Tibial nerve (tissue), 4 donors: Measurements from ENCODE around the gene KRTAP4-12.

Experiments
- CTCF ChIP-seq, 5 experiments: fragments of 200-600 bp in 3 of 5; fragments of 450-650 bp in 2 of 5; sonication (generic) in 3 of 5; IDR thresholded peaks; one replicate each; pipeline ENCODE4 v1.5.1; 2016 to 2019; ENCODE audit warnings: antibody characterized with exemption in 5 of 5, mild to moderate bottlenecking in 3 of 5, moderate library complexity in 2 of 5
- EP300 ChIP-seq, 2 donors: sonication (generic); formaldehyde crosslinking; IDR thresholded peaks; one replicate each; pipeline ENCODE4 v1.6.1; 2017; ENCODE audit warnings: antibody characterized with exemption in 2 of 2, mild to moderate bottlenecking in 1 of 2
- POLR2A ChIP-seq, 2 donors: fragments of 450-650 bp; IDR thresholded peaks; one replicate each; pipeline ENCODE4 v1.6.1; 2017; ENCODE audit warnings: antibody characterized with exemption in 2 of 2, mild to moderate bottlenecking in 2 of 2, moderate library complexity in 2 of 2

- TF ChIP-seq CTCF (IDR thresholded peaks at IDR 0.05) (no peak), POLR2A (IDR thresholded peaks at IDR 0.05) (no peak), EP300 (IDR thresholded peaks at IDR 0.05) (no peak)
Observed at GRCh38 chr17:41111151-41111885, 12.7 kb downstream of the KRTAP4-12 start.
